GM18873 (cell line): ENCODE data around the gene NOX5.

Experiments used
- ATAC-seq: cut with Tn5 transposase; IDR thresholded peaks from one replicate; pipeline ENCODE4 v1.9.1; 2021; ENCODE audit warnings: mild to moderate bottlenecking, moderate library complexity, moderate number of reproducible peaks; ENCODE audit not compliant: unreplicated experiment, low FRiP score

Gene NOX5

DNA sequence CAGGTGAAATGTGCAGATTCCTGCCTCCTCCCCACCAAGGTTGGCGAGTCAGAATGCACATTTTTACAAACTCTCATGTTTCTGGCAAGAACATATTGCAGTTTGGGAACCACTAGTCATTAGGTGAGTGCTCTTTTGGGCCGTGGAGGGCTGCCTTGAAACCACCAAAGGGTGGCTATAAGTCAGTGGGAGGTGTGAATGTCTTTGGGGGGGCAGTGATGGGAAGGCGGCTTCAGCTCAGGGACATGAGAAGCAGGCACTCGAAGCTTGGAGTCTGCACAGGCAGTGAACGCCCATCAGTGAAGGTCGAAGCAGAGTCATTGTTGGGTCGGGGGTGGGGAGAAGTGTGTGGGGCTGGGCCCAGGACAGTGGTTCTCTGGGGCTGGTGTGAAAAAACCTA is 1.1 kb downstream of the NOX5 start:
- no peak for ATAC-seq

DNA sequence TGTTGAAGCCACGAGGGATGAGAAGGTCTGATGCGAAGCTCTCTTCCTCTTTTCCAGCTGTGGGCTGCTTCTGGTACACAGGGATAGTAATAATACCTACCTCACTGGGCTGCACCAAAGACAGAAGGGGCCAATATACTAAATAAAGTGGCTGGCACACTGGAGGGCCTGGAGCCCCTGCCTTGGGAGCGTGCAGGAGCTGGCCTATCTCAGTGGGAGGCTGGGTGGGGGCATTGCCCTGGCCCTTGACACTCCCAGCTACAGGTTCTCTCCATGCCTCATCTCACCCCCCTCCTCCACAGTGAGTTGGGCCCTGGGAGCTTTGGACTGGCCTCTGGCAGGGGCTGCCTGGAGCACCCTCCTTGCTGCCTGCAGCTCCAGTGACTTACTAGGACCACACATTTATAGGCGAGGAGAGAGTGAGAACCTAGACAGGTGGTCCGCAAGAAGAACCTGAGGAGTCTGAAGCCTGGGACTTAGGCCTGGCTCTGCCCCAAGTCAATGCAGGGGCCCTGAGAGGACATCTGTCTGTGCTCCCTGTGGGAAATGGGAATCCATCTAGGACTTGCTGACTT is 1.6 kb downstream of the NOX5 start:
- ATAC-seq: no peak

DNA sequence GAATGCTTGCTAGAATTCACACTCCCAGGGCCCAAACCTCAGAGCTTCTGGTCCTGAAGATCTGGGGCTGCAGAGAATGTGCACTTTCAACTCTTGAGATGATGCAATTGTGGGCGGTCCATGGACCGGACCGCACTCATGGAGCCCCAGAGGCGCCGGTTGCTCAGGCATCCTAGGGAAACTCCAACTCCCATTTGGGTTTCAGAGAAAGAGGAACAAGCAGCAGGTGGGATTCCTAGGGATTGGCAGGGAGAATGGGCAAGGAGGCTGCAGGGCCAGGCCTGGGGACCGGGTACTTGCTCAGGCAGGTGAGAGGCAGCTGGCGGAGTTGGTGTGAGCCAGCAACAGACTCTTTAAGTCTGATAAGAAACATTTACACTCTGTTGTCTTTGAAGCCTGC is 3.5 kb downstream of the NOX5 start:
- ATAC-seq: no peak

DNA sequence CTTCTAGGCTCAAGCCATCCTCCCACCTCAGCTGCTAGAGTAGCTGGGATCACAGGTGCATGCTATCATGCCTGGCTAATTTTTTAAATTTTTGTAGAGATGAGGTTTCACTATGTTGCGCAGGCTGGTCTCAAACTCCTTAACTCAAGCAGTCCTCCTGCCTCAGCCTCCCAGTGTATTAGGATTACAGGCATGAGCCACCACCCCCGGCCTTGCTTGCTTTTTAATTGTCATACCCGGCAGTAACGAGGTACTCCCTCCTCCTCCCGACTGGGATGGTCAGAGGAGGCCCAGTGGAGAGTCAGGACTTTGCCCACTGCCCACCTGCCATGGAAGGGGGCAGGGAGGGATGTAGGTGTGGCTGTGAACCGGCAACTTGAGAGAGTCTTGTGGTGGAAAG is 4.5 kb downstream of the NOX5 start:
- ATAC-seq: no peak

DNA sequence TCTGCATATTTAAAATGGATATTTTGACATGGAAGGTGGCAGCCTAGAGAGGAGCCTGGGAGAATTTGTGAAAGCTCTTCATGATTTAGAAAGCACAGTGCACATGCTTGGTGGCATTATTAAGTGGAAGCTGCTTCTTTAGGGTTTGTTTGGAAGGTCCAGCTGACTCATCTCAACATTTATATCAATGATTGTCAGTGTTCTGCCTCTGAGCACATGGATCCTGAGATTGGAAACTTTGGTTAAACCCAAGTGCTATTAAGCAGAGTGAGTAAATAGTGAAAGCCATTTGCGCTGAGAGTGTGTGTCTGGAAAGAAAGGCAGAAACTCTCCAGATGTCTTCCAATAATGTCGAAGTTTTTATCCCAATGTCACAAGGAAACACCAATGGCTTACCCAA is 7.4 kb downstream of the NOX5 start:
- ATAC-seq: no peak

DNA sequence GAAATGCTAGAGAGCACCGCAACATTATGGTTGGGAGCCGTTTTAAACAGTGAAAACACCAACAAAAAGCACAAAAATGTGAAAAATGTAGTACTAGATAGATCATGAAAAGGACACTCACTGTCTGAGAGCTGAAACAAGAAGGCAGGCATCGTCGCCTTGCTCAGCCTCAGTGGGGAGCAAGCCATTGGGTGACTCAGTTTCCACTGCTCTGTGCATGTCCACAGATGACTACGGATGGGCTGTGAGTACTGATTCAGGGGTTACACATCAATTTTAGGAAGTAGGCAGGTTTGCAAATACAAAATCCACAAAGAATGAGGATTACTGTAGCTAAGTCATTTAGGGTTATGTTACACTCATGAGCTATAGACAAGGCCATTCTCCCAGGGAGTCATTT is 10.8 kb downstream of the NOX5 start:
- no peak for ATAC-seq

DNA sequence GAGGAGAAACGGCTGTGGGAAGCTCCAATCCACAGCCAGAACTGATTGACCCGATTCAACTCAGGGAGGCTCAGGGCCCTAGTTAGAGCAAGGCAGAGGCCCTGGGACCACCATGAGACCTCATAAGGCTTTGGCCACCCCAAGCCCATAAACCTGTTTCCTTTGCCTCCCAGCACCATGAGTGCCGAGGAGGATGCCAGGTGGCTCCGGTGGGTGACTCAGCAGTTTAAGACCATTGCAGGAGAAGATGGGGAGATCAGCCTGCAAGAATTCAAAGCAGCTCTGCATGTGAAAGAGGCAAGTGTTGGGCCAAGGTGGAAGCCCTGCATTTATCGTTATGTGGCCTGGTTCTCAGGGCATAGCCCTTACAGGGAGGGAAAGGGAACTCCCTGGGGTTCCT is 11.9 kb downstream of the NOX5 start:
- ATAC-seq: no peak

DNA sequence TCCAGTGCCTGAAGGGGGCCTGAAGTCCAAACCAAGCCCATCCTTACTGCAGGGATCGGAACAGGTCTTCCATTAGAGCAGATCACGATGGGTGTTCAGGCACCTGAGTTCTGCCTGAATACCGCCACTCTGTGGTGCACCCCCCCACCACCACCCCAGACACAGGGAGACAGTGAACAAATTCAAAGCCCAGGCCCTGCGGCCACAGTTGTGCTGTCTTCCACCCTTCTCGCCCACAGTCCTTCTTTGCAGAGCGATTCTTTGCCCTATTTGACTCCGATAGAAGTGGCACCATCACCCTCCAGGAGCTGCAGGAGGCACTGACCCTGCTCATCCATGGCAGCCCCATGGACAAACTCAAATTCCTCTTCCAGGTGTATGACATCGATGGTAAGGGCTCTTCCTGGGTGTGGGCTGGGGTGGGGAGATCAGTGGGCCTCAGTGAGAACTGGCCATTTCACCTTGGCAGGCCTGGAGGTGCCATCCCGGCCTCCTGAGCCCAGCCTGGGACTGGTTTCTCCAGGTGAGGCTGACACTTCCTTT is 13.6 kb downstream of the NOX5 start:
- no peak for ATAC-seq

DNA sequence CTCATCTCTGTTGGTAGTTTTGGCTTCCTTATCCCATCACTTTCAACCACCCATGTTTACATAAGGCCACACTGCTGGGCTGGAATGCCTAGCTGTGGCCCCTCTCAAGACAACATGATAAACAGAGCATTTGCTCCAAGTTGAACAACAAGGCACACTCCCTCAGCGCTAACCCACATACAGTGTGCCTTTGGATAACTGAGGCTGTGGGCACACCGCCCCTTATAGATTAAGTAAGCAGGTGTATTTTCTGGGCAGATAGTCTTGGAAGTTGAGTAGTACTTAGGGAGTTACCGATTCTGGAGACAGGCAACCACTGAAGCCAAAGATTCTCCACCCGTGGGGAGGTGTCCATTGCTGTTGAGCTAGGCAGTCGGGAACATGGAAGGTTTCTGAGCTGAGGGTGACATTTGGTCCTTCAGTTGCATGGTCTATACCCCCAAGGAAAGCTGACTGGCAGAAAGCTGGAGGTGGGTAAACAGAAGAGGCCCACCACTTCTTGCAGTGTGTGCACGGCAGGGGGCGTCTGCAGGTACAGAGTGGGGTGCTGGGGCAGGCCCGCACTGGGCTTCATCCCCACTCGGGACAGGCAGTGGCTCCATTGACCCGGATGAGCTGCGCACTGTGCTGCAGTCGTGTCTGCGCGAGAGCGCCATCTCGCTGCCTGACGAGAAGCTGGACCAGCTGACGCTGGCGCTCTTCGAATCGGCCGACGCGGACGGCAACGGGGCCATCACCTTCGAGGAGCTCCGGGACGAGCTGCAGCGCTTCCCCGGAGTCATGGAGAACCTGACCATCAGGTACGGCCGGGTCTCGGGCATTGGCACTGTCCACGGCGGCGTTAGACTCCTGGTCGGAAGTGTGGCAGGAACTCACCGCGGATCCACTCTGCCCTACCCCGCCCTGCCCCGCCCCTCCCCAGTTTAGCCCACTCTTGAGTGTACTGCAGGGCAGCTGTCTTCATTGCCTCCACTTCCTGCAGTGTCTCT is 16.8 kb downstream of the NOX5 start:
- ATAC-seq: no peak

DNA sequence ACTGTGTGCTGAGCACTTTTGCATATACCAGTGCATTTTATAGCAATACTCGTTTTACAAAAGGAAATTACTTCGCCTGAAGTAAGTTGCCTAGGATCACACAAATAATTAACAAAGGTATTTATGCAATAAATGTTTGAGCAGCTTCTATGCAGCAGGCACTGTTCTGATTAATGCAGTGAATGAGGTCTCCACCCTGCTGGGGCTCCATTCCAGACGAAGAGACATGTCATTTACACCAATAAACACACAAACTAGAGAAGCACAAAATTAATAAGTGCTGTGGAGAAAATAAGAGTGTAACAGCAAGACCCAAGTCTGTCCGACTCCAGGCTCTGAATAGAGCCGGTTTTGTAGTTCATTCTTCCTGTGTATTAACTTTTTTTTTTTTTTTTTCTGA is 17.5 kb downstream of the NOX5 start:
- ATAC-seq: no peak

DNA sequence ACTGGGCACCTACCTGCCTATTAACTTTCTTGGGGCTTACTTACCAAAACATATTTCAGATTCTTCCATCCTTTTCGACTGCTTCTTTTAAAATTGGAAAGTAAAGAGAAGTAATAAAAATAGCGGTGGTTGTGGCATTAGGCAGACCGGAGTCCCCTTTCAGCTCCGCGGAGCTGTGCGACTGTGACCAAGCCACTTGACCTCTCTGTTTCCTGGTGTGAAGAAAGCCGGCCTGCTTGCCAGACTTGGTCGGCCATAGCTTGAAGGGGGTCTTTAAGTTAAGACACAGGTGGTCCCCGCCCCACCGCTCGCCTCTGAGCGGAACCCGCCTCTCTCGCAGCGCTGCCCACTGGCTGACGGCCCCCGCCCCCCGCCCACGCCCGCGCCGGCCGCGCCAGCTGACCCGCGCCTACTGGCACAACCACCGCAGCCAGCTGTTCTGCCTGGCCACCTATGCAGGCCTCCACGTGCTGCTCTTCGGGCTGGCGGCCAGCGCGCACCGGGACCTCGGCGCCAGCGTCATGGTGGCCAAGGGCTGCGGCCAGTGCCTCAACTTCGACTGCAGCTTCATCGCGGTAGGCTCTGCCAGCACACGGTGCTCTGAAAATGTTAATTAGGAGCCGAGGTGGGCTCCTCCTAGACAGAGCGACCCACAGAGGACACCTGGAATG is 18.3 kb downstream of the NOX5 start:
- ATAC-seq: no peak

DNA sequence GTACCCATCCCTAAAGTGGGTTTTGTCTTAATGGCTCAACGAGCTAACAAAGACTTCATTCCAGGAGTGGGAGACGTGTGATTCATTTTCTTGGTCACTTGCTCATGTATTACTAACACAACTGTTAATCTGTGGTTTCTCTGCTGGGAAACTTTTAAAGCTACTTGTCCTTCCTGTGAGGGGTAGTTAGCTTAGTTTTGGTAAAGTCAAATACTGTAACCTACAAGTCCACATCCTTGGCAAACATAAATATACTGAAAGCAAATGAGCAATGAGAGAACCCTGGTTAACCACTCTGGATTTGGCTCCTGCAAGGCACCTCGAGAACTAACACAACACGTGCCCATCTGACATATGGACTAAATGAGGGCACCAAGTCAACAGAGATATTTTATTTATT is 19.9 kb downstream of the NOX5 start:
- ATAC-seq: no peak

DNA sequence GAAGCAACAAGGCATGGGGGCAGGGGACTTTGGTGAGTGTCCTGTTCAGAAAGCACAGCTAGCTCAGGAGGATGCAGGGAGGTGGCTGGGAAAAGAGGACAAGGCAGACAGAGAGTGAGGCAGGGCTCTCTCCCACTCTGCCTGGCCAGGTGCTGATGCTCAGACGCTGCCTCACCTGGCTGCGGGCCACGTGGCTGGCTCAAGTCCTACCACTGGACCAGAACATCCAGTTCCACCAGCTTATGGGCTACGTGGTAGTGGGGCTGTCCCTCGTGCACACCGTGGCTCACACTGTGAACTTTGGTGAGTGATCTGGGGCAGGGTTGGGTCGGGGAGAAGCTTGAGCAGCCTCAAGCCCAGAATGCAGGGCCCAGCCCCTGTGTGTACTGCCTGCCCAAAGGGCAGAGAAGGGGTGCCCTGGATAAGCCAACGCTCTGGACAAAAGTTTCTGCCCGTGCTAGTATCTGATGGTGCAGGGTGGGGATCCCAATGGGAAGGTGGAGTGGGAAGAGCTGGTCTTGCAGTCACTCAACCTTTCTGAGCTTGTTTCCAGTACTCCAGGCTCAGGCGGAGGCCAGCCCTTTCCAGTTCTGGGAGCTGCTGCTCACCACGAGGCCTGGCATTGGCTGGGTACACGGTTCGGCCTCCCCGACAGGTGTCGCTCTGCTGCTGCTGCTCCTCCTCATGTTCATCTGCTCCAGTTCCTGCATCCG is 20.9 kb downstream of the NOX5 start:
- ATAC-seq: no peak

DNA sequence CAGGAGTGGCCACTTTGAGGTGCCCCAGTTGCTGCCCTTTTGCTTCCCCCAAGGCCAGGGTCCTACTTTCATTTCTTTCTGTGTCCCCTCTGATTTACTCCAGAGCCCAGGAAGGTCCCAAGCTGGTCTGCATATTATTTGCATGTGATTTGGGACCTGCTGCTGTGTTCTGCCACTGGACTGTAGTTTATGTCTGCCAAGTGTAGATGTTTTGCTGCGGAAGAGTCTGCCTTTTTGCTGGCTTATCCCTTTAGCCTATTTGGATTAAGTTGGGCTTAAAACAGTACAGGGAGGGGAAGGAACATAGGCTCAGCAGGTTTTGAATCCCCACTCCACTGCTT is 21.4 kb downstream of the NOX5 start:
- no peak for ATAC-seq

DNA sequence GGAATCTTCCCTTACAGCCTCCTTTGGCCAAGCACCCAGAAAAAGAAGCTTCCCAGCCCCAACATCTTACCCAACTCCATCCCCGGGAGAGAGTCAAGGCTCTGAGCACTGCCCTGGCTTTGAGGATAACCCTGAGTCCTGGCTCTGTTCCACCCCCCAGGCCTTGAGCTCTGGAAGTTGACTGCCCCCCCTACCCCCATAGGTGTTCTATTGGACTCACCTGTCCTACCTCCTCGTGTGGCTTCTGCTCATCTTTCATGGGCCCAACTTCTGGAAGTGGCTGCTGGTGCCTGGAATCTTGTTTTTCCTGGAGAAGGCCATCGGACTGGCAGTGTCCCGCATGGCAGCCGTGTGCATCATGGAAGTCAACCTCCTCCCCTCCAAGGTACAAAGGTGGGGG is 22.3 kb downstream of the NOX5 start:
- ATAC-seq: no peak

DNA sequence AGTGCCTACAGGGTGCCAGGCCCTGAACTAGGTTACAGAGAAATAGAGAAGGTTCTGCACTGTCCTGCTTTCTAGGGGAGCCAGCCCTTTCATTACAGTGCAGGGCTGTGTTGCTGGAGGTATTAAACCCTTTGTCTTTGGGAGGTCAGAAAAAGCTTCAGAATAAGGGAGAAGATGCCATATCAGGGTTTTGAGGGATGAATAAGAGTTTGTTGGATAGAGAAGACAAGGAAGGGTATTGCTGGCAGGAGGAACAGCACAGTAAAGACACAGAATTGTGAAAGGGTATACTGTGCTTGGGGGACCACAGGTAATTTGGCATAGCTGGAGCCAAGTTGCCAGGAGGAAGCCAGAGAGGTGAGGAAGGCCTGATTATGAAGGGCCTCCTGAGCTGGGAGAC is 23.0 kb downstream of the NOX5 start:
- ATAC-seq: no peak

DNA sequence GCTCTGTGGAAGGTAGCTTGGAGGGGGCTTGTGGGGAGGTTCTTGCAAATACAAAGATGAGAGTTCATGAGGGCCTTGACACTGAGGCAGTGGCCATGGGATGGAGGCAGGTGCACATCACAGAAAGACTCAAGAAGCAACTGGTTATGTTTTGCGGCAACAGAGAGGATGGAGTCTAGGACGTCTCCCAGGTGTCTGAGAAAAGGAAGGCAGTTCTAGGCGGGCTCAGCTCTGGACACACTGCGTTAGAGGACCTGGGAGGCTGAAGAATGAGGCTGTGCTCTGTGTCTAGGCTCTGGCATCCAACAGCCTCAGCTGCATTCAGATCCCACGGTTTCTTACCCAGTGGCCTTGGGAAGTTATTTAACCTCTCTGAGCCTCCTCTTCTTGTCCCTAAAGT is 23.5 kb downstream of the NOX5 start:
- no peak for ATAC-seq

DNA sequence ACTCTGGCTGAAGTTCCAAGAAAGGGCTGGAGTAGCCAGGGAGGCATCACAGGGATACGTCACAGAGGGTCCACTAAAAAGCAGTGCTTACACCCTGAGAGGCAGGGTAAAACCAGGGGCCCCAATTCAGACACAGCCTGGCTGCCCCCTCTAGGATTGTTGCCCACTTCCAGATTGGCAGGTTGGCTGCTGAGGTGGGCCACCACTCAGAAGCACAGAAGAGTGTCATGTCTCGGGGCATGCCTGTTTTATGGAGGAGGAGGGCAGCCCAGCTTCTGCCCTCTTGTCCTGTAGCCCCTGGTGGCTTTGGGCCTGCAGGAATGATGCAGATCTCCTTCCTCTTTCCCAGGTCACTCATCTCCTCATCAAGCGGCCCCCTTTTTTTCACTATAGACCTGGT is 24.0 kb downstream of the NOX5 start:
- no peak for ATAC-seq

DNA sequence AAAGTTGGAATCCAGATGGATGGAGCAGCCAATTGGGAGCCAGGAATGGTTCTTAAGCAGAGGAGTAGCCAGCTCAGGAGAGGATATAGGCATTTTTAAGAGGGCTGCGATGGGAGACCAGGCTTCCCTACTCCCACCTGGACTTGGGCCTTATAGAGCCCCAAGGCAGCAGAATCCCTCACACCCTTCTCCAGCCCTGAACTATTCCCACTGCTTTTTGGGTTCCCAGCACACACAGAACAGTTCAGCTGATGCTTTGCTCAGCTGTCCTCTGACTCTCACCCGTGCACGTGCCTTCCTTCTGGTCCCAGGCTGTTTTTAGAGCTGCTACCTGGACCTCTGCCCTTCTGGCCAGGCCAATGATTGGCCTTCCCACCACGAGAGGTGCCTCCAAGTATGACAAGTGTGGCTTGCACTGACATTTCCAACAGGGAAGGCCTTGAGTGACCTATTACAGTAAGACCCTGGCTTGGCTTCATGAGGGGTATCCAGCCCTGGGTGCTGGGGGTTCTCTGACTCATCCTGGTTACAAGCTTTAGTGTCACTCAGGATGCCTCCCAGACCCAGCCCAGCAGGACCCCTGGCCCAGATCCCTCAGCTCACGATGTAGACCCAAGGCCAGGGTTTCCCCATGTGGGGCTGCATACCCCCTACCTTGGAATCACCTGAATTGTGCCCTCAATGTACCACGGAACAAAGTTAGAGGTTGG is 25.2 kb downstream of the NOX5 start:
- no peak for ATAC-seq

DNA sequence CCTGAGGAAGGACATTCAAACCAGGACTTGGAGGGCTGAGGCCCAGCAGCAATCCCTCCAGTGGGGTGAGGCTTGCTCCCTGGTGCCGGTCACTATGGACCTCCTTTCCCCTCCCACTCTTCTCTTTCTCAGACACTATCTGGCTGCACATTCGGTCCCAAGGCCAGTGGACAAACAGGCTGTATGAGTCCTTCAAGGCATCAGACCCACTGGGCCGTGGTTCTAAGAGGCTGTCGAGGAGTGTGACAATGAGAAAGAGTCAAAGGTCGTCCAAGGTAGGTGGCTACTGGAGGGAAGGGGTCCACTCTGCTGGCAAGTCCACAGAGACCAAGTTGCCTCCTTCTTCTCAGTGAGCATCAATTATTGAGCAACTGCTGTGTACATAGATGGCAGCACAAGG is 28.0 kb downstream of the NOX5 start:
- ATAC-seq: no peak
